Kidney glomerular epithelial cell (primary cell): ENCODE data around the gene ATP6V0A4.
"Not testable (repeated sequence)": the region's sequence is repeated elsewhere in the genome, so short reads cannot be mapped to it uniquely, and the experiment has no call there.

Experiments used
- DNase-seq: peaks from one replicate; lab custom pipeline; 2025; lab: John Stamatoyannopoulos, UW

ATP6V0A4 gene

DNA sequence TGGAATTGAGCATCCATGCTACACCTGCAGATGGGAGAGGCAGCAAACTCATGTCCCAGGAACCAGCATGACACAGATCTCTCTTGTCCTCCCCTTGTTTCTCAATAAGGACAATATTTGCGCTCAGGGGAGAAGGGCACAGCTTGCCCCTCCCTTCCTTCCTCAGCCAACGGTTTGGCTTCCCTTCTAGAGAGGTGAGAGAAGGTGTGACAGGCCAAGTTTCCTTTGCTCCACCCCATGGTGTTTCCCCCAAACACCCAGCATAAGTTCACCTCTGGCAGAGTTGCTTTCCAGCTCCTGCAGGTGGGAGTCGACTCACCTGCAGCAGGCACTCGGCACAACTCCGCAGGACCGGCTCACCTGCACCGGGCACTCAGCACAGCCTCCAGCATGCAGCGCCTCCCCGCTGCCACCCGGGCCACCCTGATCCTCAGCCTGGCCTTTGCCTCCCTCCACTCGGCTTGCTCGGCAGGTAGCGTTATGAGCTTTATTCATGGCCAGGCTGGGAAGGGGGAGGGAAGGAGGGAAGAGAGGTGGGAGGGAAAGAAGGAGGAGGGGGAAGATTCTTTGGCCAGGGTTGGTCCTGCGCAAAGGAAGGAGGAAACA is at the start of gene ATP6V0A4, which contains the start of gene TMEM213:
ATP6V0A4 (minus strand) TSS at position 482 of the 606 bp plus-strand sequence. CDS start 26,949 bp downstream, outside the sequence.
TMEM213 (plus strand) TSS at position 280 of the 606 bp plus-strand sequence; CDS start at position 391, 111 bp downstream.
- DNase-seq, result no peak

GRCh38 chr7:138845711-138846110 is 47.7 kb upstream of the ATP6V0A4 start:
- DNase-seq, result no peak

- DNase-seq, result no peak
These were observed 45.9 kb upstream of the ATP6V0A4 start for GRCh38 chr7:138843632-138844580.

DNA sequence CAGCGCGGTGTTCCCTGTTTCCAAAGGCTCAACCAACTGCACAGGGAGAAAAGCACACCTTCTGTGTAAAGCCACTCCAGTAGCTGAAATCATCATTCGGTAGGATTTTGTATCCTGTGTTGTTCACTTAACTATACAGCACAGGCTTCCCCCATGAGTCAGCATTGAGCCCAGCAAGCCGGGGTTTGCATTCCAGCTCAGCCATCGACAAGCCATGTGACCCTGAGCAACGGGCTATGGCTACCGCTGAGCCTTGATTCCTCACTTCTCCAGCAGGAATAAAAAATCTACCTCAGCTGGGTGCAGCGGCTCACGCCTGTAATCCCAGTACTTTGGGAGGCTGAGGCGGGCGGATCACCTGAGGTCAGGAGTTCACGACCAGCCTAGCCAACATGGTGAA is 44.1 kb upstream of the ATP6V0A4 start:
- DNase-seq, result no peak

- DNase-seq, result no peak
These were observed 40.2 kb upstream of the ATP6V0A4 start for GRCh38 chr7:138838166-138838565.

- DNase-seq, result no peak
These were observed 39.6 kb upstream of the ATP6V0A4 start for GRCh38 chr7:138837627-138838026.

DNA sequence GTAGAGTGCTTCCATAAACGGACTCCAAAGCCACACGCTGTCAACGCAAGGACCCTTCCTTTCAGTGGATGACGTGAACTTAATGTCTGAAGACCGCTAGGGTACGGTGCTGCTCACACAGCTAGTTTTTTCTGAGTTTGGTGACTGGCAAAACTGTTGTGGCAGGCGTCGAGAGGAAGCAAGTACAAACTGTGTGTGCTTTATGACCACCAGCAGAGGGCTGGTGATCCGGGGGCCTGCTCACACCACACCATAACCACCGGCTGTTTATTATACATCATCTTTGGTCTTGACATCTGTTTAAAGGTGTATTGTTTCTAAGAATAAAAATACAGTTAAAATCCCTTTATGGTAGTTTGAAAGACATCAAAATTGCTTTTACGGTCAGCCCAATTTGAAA is 37.1 kb upstream of the ATP6V0A4 start:
- no peak for DNase-seq

- no peak for DNase-seq
These were observed 36.6 kb upstream of the ATP6V0A4 start for GRCh38 chr7:138834583-138834982.

- no peak for DNase-seq
These were observed 35.6 kb upstream of the ATP6V0A4 start for GRCh38 chr7:138833596-138833995.

GRCh38 chr7:138832966-138833365 is 35.0 kb upstream of the ATP6V0A4 start:
- no peak for DNase-seq

GRCh38 chr7:138829335-138829734 is 31.3 kb upstream of the ATP6V0A4 start:
- no peak for DNase-seq

- DNase-seq, result no peak
These were observed 30.3 kb upstream of the ATP6V0A4 start for GRCh38 chr7:138828302-138828701.

- DNase-seq, result no peak
These were observed 27.2 kb upstream of the ATP6V0A4 start for GRCh38 chr7:138825049-138825721.

- no peak for DNase-seq
These were observed 25.0 kb upstream of the ATP6V0A4 start for GRCh38 chr7:138822867-138823535.

DNA sequence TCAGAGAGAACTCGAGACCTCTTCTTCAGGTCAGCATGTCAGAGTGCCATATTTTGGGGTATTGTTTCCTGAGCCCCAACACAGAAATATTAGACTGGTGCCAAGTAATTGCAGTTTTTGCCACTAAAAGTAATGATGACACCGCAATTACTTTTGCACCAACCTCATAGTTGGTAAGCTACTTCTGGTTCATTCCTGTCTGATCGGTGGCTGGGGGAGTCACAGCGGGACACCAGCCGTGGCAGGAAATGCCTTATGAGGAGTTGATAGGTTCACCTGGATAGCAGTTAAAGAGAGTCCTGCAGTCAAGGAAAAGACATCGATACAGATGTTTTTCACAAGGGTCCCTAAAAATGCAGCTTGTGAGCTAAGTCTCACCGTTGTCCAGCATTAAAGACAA is 23.9 kb upstream of the ATP6V0A4 start:
- no peak for DNase-seq

DNA sequence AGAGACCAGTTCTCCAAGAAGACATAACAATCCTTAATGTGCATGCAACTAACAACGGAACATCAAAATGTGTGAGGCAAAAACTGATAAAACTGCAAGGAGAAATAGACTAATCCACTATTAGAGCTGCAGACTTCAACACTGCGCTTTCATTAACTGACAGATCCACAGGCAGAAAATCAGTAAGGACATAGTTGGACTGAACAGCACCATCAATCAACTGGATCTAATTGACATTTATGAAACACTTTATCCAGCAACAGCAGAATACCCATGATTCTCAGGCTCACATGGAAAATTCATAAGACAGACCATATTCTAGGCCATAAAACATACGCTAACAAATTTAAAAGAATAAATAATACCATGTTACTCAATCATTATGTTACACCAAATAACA is 21.6 kb upstream of the ATP6V0A4 start:
- no peak for DNase-seq

DNA sequence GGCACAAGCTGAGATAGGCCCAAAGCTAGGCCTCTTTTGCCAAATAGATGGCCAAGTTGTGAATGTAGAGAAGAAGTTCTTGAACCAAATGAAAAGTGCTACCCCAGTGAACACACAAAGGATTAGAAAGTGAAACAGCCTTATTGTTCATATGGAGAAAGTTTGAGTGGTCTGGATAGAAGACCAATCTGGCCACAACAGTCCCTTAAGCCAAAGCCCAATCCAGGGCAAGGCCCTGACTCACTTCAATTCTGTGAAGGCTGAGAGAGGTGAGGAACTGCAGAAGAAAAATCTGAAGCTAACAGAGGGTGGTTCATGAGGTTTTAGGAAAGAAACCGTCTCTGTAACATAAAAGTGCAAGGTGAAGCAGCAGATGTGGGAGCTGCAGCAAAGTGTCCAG is 18.7 kb upstream of the ATP6V0A4 start:
- DNase-seq, result no peak

- no peak for DNase-seq
These were observed 16.9 kb upstream of the ATP6V0A4 start for GRCh38 chr7:138814816-138815332.

GRCh38 chr7:138813945-138814344 is 15.9 kb upstream of the ATP6V0A4 start:
- no peak for DNase-seq

GRCh38 chr7:138811327-138811726 is 13.3 kb upstream of the ATP6V0A4 start:
- not testable (repeated sequence) for DNase-seq

DNA sequence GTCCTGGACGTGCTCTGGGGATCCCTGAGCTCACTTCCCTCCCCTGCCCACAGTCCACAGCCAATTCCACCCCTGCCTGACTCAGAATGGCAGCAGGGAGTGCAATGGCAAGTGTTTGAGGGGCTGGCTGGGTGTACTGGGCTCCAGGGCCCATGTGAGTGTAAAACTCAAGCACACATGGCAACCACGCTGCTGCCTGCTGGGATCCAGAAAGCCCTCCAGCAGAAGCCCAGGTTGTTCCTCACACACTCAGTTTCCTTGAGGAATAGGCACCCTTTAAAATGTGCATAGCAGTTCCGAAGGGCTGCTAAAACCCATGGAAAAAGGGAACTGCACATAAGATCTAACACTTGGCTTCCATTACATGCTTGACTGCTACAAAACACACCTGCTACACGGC is 11.3 kb upstream of the ATP6V0A4 start:
- DNase-seq, result no peak

DNA sequence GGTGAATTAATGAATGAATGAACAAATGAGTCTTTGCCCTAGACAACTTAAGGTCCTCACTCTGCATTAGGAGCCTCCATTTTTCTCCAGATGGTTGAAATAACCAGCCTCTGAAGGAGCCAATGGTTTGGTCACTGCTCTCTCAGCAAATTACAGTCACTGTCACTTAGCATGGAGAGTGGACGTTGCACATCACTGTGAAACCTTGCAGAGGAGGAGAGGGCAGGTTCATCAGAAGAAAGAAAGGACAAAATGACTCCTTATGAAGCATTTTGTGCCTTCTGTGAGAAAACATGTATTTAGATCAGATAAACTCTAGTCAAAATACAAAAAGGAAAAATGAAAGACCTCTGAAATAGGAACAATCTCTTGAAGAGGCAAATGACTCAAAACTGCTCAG is 6.6 kb upstream of the ATP6V0A4 start:
- DNase-seq, result no peak
